ENCODE data around the gene RNF115. TPM values are rescaled to one million over a fixed set of nuclear protein-coding genes. Genes with fewer than 3 reads are reported as not detected.

The RNF115 gene
- total RNA-seq, 4 donors from 2014 or later = 7.1 to 22.3 (median 12.2) TPM

DNA sequence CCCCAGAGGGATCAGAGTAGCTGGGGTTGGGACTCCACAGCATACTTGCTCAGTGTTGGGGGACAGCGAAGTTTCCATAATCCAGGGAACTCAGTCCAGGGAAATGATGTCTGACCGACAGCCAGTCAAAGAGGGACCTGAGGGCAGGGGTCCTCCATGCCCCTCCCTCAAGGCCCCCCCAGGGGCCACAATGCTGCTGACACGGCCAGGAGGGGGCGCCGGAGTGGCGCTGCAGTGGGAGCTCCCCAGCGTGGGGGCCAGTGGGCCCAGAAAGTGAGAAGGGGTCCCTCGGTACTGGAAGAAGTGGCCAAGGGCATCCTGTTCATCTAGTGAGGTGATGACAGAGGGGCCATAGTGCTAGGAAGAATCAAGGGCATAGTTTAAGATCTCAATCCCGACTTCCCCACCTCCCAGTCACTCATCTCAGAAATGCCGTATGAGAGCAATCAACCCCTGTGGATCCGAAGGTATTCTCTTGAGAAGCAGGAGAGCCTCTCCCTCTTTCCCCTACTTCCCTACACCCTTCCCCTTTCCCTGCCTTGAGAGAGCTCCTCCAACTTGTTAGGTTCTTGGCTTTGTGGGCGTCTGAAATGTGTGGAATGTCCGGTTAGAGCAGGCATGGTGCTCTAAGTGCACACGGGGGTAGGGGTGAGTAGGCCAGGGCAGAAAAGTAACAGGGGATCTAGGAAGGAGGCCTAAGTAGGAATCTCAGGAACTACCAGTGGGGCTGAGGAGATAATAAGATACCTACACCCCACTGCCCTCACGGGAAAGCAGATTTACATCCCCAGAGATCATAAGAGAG lies 25.7 kb upstream of the RNF115 start:
- H3K27me3 ChIP-seq = no peaks in the 10 kb centered on the region
- no peak overlapping the region for H3K27ac ChIP-seq
- TF ChIP-seq, protein P1, sequence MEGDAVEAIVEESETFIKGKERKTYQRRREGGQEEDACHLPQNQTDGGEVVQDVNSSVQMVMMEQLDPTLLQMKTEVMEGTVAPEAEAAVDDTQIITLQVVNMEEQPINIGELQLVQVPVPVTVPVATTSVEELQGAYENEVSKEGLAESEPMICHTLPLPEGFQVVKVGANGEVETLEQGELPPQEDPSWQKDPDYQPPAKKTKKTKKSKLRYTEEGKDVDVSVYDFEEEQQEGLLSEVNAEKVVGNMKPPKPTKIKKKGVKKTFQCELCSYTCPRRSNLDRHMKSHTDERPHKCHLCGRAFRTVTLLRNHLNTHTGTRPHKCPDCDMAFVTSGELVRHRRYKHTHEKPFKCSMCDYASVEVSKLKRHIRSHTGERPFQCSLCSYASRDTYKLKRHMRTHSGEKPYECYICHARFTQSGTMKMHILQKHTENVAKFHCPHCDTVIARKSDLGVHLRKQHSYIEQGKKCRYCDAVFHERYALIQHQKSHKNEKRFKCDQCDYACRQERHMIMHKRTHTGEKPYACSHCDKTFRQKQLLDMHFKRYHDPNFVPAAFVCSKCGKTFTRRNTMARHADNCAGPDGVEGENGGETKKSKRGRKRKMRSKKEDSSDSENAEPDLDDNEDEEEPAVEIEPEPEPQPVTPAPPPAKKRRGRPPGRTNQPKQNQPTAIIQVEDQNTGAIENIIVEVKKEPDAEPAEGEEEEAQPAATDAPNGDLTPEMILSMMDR (IDR thresholded peaks at IDR 0.05) = peak in 1 of 2 donors; percentile 25
- TF ChIP-seq POLR2A (IDR thresholded peaks at IDR 0.05) = no peak
- no peak for TF ChIP-seq POLR2AphosphoS5 (IDR thresholded peaks at IDR 0.05)
- no peak for TF ChIP-seq EP300 (IDR thresholded peaks at IDR 0.05)
- H3K4me3 ChIP-seq = no peak overlapping the region
- peaks cover 66% of the 10 kb centered on the region for H3K36me3 ChIP-seq
- WGBS = 81% methylated on average over 15 of the region's 15 CpGs
- DNase-seq (ENCODE audit: low spot score in 2 of 2) = no peak
- peaks cover 18% of the 10 kb centered on the region for H3K4me1 ChIP-seq
- H3K9me3 ChIP-seq = no peaks in the 10 kb centered on the region

DNA sequence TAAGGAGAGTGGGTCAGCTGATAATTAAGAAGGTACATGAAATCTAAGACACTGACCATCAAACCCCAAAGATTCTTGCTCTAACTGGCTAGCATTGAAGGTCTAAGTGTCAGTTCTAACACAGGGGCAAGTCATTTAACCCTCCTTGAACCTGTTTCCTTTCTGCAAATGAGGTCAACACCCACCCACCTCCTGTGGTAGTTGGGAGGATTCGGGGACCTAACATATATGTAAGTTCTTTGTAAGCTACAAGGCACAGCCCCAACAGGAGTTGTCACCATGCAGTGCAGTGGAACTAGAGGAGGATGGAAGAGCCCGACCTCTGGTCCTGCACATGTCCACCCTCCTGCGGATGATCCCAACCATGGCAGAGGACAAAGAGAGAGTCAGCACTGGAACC lies 23.9 kb upstream of the RNF115 start:
- Histone ChIP-seq H3K36me3 (peaks cover 52% of the 10 kb centered on the region), H3K4me3 (no peak overlapping the region), H3K27me3 (no peaks in the 10 kb centered on the region), H3K9me3 (no peaks in the 10 kb centered on the region), H3K4me1 (peaks cover 18% of the 10 kb centered on the region), H3K27ac (no peak overlapping the region)
- TF ChIP-seq EP300 (IDR thresholded peaks at IDR 0.05) = no peak
- TF ChIP-seq, protein P1 (IDR thresholded peaks at IDR 0.05) = no peak
- 72% methylated on average over 3 of the region's 3 CpGs for WGBS
- DNase-seq (ENCODE audit: low spot score in 2 of 2) = no peak

DNA sequence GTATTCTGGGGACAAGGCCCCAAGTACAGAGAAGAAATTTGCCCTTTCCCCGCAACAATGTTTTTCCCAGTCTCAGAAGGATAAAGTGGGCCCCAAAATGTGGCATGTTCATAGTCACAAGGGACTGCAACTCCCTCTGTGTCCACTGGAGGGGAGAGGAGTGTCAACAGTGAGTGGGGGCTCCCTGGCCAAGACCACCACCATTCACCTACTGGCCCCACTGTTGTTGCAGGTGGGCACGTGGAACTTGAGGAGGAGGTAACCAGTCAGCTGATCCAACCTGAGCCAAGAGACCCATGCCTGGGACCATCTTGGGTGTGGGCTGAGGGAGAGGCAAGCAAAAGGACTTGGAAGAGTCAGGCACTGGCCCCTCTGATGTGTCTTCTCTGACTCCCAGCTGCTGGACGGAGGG lies 22.3 kb upstream of the RNF115 start:
- peak overlapping the region; percentile 80 for H3K27ac ChIP-seq
- peaks cover 18% of the 10 kb centered on the region for H3K4me1 ChIP-seq
- no peaks in the 10 kb centered on the region for H3K9me3 ChIP-seq
- peak overlapping the region; percentile 73 for H3K4me3 ChIP-seq
- no peaks in the 10 kb centered on the region for H3K27me3 ChIP-seq
- no peak for DNase-seq (ENCODE audit: low spot score in 2 of 2)
- 61% methylated on average over 3 of the region's 3 CpGs for WGBS
- H3K36me3 ChIP-seq = peaks cover 52% of the 10 kb centered on the region
- TF ChIP-seq EP300 (IDR thresholded peaks at IDR 0.05) = no peak
- TF ChIP-seq, protein P1 (IDR thresholded peaks at IDR 0.05) = peak; percentile 6 to 57

DNA sequence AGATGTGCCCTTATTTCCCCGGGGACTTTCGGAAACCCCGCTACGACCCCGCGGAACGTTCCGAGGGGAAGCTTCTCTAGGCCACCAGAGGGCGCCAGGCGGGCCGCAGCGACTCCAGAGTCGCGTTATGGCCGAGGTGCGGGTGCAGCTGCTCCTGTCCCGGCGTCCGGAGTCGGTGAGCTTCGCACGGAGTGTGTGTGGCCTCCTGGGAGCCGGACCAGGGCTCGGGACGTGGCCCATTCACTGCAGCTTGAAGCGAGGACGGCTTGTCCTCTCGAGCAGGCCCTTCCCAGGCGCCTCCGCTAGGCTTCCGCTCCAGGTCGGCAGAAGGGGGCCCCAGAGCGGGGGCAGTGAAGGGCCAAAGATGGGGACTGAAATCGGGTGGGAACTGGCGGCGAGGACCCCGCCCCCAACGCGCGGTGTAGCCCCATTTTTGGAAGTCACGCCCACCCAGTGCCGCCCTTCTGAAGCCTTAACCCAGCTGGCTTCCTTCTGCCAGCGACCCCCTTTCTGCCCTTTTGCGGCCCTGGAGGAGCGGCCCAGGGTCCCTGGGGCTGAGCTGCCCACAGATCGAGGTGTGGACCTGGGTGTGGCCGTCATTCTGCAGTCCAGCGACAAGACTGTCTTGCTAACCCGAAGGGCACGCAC lies 21.7 kb upstream of the RNF115 start, which contains the start of gene NUDT17:
TSS of gene NUDT17 (plus strand) at position 117 of the 648 bp plus-strand sequence. CDS start at position 128, 11 bp downstream.
- TF ChIP-seq POLR2AphosphoS5 (IDR thresholded peaks at IDR 0.05) = no peak
- TF ChIP-seq, protein P1 (IDR thresholded peaks at IDR 0.05) = peak; percentile 90 to 96
- Histone ChIP-seq H3K36me3 (peaks cover 52% of the 10 kb centered on the region), H3K4me3 (peak within 1 kb of the TSS; percentile 73), H3K27ac (peak within 1 kb of the TSS; percentile 80), H3K4me1 (peaks cover 18% of the 10 kb centered on the region), H3K27me3 (no peaks in the 10 kb centered on the region), H3K9me3 (no peaks in the 10 kb centered on the region)
- peak; percentile 86 to 88 for DNase-seq (ENCODE audit: low spot score in 2 of 2)
- WGBS = 3% methylated on average over 25 of the region's 50 CpGs

DNA sequence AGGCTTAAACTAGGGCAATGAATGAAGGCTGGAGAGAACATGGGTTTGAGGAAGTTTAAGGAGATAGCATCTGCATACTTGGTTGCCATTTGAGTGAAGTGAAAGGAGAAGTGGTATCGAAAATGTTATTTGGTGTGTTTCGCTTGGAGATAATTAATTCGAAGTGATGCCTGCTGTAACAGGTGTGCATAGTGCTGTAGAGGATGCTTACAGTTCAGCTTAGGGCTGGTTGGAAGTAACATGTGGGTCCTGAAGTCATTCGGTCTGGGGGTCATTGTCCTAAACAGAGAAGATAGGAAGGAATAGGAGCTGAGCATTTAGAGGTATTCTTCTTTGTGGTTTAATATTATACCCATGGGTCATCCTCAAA lies 21.2 kb upstream of the RNF115 start:
- peaks cover 52% of the 10 kb centered on the region for H3K36me3 ChIP-seq
- 23% methylated on average over 4 of the region's 4 CpGs for WGBS
- TF ChIP-seq EP300 (IDR thresholded peaks at IDR 0.05) = no peak
- no peak for TF ChIP-seq POLR2A (IDR thresholded peaks at IDR 0.05)
- TF ChIP-seq, protein P1 (IDR thresholded peaks at IDR 0.05) = no peak
- TF ChIP-seq POLR2AphosphoS5 (IDR thresholded peaks at IDR 0.05) = no peak
- H3K27ac ChIP-seq = no peak overlapping the region
- H3K27me3 ChIP-seq = no peaks in the 10 kb centered on the region
- DNase-seq (ENCODE audit: low spot score in 2 of 2) = no peak
- H3K4me1 ChIP-seq = peaks cover 18% of the 10 kb centered on the region
- peak overlapping the region; percentile 73 for H3K4me3 ChIP-seq
- no peaks in the 10 kb centered on the region for H3K9me3 ChIP-seq
